Embryonic facial prominence (tissue), 1 donor: ENCODE results near the gene RNF223.
"Not testable (repeated sequence)": the region's sequence is repeated elsewhere in the genome, so short reads cannot be mapped to it uniquely, and the experiment has no call there.

Source experiments
- DNase-seq: peaks from one replicate; pipeline ENCODE4 v3.0.0-alpha.2; 2016; ENCODE audit errors: extremely low spot score

Gene RNF223

GRCh38 chr1:1087351-1088028, 13.4 kb upstream of the RNF223 start:
- DNase-seq = no peak

GRCh38 chr1:1086911-1087341, 12.8 kb upstream of the RNF223 start:
- no peak for DNase-seq

GRCh38 chr1:1085911-1086841, 12.1 kb upstream of the RNF223 start:
- DNase-seq = no peak

DNA sequence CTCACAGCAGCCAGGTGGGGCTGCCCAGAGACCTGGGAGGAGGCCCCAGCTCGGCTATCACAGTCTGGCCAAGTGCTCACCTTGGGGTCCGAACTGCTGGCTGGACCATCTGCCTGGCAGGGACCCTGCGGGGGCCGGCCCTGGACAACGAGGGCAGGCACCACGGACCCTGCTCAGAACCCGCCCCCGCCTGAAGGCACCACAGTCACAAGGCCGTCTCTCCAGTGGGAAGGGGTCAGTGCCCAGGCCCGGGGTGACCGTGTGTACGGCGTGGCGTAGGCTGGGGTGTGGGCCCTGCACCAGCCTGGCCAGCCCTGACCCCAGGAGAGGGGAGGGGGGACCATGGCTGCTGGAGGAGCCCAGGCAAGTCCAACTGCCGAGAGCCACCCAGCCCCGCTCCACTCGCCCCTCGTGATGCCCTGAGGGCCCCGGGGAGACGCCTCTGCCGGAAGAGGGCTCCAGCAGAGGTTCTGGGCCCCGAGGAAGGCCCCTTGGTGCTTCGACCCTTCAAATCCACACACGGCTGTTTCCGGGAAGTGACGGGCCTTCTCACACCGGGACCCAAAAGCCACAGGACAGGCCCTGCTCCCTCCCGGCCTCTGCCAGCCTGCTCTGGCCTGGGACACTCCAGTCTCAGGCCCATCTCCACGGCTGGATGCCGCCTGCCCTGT, 11.2 kb upstream of the RNF223 start:
- no peak for DNase-seq

GRCh38 chr1:1084372-1085170, 10.5 kb upstream of the RNF223 start:
- DNase-seq = no peak

DNA sequence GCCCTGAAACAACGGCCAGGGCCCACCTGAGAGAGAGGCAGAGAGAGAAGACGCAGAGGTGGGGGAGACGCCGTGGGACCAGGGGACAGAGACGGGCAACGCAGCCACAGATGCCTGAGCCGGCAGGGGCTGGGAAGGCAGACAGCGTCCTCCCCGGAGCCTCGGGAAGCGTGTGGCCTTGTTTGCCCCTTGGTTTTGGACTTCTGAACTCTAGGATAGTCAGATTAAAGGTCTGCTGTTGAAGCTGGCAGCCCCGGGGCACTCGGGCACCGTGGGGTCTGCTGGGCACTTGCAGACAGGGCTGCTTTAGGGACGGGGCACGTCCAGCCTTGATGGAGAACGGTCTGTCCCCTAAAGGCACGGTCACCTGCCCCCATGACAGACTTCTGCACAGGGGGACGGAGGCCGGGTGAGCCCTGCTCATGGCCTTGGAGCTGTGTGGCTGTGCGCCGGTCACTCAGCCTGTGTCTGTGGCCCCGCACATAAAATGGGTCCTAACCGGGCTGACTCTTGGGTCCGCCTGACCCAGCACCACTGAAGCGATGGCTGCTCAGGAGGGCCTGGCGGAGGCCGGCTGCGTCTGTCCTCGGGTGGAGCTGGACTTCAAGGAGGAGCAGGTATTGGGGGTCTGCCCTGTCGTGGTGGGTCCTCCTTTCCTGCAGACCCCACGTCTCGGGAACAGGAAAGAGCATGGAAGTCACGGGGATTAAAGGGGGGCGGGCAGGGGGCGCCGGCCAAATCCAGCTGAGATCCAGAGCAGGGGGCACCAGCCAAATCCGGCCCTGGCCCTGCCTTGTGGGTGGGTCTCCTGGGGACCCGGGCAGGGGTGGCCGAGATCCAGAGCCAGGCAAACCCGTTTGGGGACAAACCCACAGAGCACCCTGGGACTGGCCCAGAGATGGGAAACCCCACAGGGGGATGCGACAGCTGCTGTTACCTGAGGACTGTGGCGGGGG, 9.6 kb upstream of the RNF223 start:
- DNase-seq = no peak

- DNase-seq = no peak
These were observed 8.8 kb upstream of the RNF223 start for GRCh38 chr1:1082776-1083415.

DNA sequence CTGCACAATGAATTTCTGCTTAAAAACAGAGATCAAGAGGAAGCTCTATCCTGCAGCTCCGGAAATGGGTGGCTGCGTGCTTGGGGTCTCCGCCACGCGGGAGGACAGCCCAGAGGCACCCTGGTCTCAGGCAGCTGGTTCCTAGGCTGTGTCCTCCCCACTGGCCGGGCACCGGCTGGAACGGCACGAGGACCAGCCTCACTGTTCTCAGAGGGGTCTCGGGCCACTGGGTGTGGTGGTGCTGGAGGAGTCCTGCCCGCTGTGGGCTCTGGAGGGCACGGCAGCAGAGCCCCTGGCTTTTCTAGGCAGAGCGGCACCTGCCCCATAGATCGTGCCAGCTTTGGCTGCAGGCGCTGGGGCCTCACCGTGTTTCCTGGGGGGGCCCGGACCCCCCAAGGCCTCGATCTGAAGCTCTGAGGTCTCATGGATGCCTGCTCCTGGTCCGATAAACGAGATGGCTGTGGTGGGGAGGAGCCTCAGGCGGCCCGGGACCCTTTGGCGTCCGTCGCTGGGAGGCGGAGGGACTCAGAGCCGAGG, 8.2 kb upstream of the RNF223 start:
- DNase-seq = no peak

- DNase-seq = no peak
These were observed 7.5 kb upstream of the RNF223 start for GRCh38 chr1:1081311-1082238.

- no peak for DNase-seq
These were observed 6.8 kb upstream of the RNF223 start for GRCh38 chr1:1080951-1081310.

- DNase-seq = no peak
These were observed 6.1 kb upstream of the RNF223 start for GRCh38 chr1:1080122-1080757.

GRCh38 chr1:1079408-1080121, 5.5 kb upstream of the RNF223 start:
- no peak for DNase-seq

DNA sequence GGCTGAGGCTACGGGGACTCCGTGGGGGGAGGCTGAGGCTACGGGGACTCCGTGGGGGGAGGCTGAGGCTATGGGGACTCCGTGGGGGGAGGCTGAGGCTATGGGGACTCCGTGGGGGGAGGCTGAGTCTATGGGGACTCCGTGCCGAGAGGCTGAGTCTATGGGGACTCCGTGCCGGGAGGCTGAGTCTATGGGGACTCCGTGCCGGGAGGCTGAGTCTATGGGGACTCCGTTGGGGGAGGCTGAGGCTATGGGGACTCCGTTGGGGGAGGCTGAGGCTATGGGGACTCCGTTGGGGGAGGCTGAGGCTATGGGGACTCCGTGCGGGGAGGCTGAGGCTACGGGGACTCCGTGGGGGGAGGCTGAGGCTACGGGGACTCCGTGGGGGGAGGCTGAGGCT, 3.3 kb upstream of the RNF223 start:
- not testable (repeated sequence) for DNase-seq

DNA sequence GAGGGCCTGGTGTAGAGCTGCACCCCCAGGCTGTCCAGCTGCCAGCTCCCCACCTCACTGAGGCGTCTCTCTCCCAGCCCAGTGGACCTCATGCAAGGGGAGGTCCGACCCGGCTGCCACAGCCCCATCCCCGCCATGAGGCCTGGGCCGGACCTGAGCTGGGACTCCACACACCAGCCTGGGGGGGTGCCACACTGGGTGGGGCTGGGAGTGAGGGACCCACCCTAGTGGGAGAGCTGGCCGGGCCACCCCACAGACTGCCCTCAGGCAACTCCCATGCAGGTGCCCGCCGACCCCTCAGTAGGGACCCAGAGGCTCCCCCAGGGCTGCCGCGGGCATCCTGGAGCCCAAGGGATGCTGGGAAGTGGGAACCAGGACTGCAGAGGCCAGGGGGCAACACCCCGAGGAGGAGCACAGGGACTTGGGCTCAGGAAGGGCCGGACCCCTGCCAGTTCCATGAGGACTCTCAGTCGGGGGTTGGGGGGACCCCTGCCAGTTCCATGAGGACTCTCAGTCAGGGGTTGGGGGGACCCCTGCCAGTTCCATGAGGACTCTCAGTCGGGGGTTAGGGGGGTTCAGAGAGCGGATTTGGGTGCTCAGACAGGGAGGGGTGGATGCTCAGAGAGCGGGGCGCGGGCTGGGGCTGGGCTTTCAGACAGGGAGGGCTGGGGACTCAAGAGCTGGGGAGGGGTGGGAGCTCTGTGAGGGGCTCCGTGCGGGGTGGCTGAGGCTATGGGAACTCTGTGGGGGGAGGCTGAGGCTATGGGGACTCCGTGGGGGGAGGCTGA, 1.2 kb upstream of the RNF223 start:
- no peak for DNase-seq

DNA sequence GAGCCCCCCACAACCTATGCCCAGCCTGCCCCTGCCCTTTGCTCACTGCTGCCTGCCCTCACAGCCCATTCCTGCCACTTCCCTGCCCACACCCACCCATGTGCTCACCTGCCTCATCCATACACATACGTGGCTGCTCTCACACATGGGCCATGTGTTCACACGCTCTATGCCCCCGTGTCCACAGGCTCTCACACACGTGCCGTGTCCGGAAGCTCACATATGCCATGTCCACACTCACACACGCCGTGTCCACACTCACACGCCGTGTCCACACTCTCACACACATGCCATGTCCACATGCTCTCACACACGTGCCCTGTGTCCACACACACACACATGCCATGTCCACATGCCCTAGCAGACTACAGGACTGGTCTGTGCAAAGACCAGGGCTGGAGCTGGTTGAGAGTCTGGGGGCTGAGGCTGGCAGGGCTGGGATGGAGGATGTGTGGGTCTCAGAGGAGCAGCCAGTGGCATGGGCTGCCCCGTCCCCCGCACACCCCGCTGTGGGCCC, 583 bp upstream of the RNF223 start:
- DNase-seq = no peak
